Fibroblast of skin of back (primary cell): ENCODE results near the gene HMOX1.
A peak's percentile ranks its signal among the peaks of the same experiment; 100 is the strongest.

Source experiments
- DNase-seq: peaks from one replicate; pipeline ENCODE4 v3.0.0-alpha.2; 2013

HMOX1 gene

GRCh38 chr22:35350539-35351503, 30.1 kb upstream of the HMOX1 start:
- DNase-seq = peak; percentile 90

GRCh38 chr22:35352214-35353111, 28.4 kb upstream of the HMOX1 start:
- DNase-seq = no peak

- DNase-seq = no peak
Measured at GRCh38 chr22:35353318-35353717, 27.6 kb upstream of the HMOX1 start.

DNA sequence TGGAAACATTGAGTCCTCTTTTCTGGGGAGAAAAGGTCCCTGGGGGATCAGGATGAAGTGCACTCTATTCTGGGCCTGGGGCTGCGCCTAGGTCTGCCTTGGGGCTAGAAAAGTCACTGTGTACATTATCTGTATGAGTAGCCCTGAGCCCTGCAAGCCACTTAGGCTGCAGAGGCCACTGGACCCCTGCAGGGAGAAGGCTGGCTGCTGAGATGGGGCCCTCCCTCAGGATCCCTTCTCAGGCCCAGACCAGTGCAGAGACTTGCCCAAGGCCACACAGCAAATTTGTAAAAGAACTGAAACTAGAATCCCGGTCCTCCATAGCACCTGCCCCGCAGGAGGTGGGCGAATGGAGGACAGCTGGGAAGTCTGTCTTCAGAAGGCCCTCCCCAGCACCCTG, 26.8 kb upstream of the HMOX1 start:
- DNase-seq = no peak

DNA sequence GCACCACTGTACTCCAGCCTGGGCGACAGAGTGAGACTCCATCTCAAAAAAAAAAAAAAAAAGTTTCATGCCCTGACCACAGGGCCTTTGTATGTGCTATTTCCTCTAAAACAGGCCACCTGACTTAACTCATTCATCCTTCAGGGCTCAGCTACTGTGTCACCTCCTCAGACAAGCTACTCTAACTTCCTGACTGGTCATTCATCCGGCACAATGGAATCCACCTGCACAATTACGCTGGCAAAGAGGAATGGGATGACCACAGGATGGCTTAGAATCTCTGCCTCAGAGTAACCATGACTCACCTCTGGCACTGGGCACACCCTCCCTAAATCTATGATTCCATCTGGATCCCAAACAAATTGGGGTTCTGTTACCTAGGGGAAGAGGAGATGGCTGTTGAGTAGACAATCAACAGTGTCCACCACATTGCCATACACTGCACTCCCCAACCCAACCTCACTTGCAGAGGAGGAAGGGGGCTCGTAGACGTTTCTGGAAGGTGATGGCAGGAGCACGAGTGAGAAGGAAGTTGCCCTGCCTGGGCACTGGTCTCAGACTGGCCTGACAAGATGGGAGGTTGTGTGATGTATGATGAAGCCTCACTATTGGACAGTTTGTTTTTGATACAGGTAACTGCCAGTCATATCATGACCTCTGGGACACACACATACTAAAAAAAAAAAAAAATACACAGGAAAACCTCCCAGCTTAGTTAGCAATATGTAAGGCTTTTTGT, 22.8 kb upstream of the HMOX1 start:
- peak; percentile 51 for DNase-seq

DNA sequence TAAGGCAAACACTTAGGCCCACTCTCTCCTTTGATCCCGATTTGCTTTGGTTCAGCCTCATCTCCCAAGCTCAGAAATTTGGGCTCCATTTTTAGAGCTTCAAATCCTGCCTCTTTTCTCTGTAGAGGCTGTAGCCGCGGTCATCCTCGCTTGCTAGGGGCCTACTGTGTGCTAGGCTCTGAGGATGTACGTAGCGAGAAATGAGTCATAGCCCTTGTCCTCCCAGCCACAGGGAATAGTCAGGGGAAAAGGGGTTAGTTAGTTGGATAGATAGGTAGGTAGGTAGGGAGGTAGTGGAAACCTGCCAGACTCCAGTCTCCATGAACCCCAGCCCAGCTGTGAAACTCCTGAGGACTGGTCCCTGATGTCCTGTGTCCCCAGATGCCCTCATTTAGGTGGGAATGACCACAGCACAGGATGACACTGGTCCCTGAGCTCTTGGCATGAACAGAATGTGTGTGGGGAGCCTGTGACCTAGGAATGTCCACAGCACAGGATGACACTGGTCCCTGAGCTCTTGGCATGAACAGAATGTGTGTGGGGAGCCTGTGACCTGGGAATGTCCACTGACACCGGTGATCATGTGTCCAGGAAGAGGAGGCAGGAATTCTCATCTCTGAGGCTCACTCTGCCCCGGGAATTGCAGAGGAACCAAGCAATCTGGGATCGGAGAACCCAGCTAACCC, 21.4 kb upstream of the HMOX1 start:
- DNase-seq = peak; percentile 22

- no peak for DNase-seq
Measured at GRCh38 chr22:35361001-35361558, 19.8 kb upstream of the HMOX1 start.

DNA sequence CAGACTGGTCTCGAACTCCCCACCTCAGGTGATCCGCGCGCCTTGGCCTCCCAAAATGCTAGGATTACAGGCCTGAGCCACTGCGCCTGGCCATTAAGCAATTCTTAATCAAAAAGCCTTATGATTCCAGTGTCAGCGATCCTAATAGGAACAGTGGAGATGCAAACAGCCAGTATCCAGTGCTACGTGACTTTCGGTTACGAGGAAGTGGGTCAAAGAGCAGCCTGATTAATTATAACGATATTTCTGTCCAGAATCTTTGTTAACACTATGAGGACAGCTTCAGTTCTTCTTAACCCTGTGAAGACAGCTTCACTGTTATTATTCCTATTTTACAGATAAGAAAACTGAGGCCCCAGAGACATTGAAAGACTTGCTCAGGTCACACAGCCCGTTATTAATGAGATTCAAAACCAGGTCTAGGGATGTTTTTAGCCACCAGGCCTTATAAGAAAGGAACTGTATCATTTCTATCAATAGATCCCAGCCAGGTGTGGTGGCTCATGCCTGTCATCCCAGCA, 17.3 kb upstream of the HMOX1 start:
- DNase-seq = no peak

DNA sequence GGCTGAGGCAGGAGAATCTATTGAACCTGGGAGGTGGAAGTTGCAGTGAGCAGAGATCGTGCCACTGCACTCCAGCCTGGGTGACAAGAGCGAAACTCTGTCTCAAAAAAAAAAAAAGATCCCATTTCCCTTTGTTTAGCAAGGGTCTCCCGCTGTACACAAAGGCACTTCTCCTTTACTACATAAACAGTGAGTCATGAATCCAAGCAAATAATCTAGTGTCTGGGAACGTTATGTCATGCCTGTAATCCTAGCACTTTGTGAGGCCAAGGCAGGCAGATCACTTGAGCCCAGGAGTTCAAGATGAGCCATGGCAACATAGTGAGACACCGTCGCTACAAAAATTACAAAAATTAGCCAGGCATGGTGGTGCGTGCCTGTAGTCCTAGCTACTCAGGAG, 16.7 kb upstream of the HMOX1 start:
- DNase-seq = peak; percentile 83

- DNase-seq = no peak
Measured at GRCh38 chr22:35367331-35367886, 13.5 kb upstream of the HMOX1 start.

DNA sequence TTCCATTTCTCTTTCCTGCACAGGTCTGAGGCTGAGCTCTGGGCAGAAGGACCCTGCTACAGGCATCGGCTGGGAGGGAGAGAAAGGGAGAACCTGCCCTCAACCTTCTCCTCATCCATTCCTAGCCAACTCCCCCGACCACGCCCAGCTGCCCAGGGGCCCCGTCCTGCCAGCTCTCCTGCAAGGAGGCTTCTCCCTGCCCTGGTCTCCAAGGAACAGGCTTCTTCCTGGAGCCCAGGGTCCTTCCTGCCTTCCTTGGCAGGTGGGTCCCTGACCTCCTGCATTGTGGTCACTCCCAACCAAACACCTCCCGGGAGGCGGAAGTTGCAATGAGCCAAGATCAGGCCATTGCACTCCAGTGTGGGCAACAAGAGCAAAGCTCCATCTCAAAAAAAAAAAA, 12.5 kb upstream of the HMOX1 start:
- DNase-seq = no peak

DNA sequence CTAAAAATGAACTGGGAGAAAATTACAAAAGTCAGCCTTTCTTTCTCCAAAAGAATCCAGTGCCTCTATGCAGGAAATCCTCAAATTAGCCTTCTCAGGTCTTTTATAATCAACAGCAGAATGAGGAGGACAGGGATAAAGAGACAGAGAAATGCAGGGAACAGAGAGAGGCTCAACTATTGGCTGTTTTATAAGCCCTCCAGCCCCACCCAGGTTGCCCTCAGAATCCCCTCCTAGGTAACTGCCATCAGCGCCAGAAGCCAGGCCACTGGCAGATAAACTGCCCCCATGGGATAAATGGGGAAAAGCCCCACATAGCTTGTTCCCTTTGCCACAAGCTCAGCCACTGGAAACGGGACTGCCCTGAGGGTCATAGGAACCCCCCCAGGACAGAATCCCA, 10.9 kb upstream of the HMOX1 start:
- DNase-seq = no peak

GRCh38 chr22:35373781-35374180, 7.1 kb upstream of the HMOX1 start:
- no peak for DNase-seq

DNA sequence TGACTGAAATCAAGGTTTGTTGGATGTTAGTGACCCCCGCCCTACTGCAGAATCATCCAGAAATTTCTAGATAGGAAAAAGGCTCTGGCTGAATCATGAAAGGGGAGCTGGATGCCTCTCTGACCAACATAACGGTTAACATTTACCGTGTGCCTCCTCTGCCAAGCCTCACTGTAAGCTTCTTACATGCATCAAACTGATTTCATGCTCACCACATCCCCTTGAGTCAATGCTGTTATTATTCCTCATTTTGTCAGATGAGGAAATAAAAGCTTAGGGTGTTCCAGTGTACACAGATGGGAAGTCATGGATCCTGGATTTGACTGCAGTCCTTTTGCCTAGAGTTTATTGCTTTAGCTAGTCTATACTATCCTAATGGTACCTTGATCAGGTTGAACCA, 5.9 kb upstream of the HMOX1 start:
- DNase-seq = no peak

DNA sequence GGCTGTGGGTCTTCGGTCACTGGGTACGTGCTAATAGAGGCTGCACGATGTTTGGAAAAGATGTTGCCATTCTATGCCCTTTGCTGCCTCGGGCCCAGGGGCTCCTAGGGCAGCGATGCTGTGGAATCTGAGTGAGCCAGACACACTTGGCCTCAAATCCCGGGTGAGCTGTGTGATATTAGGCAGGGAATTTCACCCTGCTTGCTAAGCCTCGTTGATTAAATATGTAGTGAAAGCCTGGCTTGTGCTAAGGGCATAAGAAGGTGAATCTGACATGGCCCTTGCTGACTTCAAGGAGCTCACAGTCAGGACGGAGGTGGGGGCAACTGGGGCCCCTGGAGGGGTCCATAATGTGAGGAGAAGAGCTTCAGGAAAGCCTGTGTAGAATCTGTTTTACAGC, 5.4 kb upstream of the HMOX1 start:
- DNase-seq = no peak

GRCh38 chr22:35376728-35377472, 4.0 kb upstream of the HMOX1 start:
- DNase-seq = peak; percentile 98

DNA sequence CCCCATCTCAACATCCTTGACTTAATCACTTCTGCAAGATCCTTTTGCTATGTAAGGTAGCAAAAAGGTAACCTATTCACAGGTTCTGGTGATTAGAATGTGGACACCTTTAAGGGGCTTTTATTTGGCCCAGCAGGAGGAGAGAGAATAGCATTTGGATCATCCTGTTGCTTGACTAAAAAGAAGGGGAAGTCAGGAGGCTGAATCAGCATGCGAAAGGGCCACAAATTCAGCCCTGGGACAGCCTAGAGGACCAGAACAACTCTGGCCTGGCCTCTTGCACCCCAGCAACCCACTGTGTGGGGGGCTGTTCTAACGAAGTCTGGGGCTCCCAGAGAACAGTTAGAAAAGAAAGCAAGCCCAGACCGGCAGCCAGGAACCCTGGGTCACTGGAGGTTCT, 3.2 kb upstream of the HMOX1 start:
- DNase-seq = no peak

DNA sequence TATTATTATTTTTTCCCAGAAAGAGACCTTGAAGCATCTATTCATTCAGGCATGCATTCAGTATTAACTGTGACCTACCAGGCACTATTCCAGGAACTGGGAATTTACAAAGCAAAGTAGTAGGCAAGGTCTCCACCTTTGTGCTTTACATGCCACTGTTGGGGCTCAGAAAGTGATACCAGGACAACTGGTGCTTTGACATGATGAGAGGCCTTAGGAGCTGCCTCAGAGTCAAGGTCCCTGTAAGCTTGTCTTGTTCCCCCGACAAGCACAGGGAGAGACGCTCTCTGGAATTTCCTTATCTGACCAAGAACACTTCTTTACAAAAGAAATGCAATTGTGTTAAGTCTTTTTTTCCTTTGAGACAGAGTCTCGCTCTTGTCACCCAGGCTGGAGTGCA, 2.3 kb upstream of the HMOX1 start:
- no peak for DNase-seq

DNA sequence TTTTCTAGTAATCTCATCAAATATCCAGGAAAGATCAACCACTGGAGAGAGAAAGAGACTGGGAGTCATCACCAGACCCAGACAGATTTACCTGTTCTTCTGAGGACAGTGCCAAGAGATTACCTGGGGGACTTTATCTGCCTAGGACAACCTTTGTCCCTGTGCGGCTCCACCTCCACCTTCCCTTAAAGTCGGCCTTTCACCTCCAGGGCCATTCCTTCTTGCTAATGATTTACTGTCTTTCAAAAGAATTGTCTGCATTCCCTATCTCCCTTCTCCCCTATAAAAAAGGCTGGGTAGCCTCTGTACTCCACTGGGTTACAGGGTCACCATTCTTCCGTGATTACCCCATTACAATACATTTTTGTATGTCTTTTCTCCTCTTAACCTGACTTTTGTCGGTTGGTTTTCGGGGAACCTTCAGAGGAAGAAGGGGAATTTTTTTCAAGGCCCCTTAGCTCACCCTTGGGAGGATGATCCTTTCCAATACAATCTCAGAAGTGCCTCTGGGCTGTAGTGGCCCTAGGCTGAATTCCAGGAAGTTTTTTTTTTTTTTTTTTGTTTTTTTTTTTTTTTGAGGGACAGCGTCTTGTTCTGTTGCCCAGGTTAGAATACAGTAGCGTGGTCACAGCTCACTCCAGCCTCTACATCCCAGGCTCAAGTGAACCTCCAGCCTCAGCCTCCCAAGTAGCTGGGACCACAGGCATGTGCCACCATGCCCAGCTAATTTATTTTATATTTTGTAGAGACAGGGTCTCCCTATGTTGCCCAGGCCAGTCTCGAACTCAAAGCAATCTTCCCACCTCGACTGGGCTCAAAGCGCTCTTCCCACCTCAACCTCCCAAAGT, 1.5 kb upstream of the HMOX1 start:
- no peak for DNase-seq

DNA sequence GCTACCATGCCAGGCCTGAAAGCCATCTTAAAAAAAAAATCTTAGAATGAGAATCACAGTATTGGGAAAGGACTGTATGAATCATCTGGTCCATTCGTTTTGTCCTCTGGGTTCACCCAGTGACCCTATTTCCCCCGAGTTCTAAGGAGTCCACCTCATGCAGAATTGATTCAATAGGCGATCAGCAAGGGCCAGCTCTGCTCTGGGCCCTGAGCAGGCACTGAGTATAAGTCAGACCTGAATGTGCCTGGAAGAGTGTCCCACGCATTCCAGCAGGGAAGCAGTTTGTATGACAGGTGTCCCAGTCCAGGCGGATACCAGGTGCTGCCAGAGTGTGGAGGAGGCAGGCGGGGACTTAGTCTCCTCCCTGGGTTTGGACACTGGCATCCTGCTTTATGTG, 883 bp upstream of the HMOX1 start:
- no peak for DNase-seq
